HG03354 (cell line): ENCODE results near the gene SFMBT1.
A peak's percentile ranks its signal among the peaks of the same experiment; 100 is the strongest.

ENCODE experiments used
- ATAC-seq: cut with Tn5 transposase; IDR thresholded peaks from one replicate; pipeline ENCODE4 v1.9.1; 2021; ENCODE audit warnings: mild to moderate bottlenecking; ENCODE audit not compliant: unreplicated experiment, poor library complexity, severe bottlenecking

Gene SFMBT1

GRCh38 chr3:52895418-52895817, 150.5 kb downstream of the SFMBT1 start:
- ATAC-seq, result no peak

GRCh38 chr3:52894756-52895155, 151.1 kb downstream of the SFMBT1 start:
- ATAC-seq, result no peak

GRCh38 chr3:52893723-52894122, 152.2 kb downstream of the SFMBT1 start:
- ATAC-seq, result no peak

- no peak for ATAC-seq
These were observed 153.1 kb downstream of the SFMBT1 start for GRCh38 chr3:52892625-52893311.

GRCh38 chr3:52892290-52892624, 153.6 kb downstream of the SFMBT1 start:
- ATAC-seq, result no peak

- ATAC-seq, result no peak
These were observed 154.2 kb downstream of the SFMBT1 start for GRCh38 chr3:52891615-52892081.

GRCh38 chr3:52891164-52891563, 154.7 kb downstream of the SFMBT1 start:
- ATAC-seq, result no peak

- no peak for ATAC-seq
These were observed 155.1 kb downstream of the SFMBT1 start for GRCh38 chr3:52890735-52891134.

GRCh38 chr3:52889901-52890300, 156.0 kb downstream of the SFMBT1 start:
- ATAC-seq, result no peak

GRCh38 chr3:52887166-52887565, 158.7 kb downstream of the SFMBT1 start:
- no peak for ATAC-seq

- ATAC-seq, result no peak
These were observed 159.7 kb downstream of the SFMBT1 start for GRCh38 chr3:52886049-52886730.

GRCh38 chr3:52882377-52882776, 163.5 kb downstream of the SFMBT1 start:
- ATAC-seq, result no peak

GRCh38 chr3:52881871-52882270, 164.0 kb downstream of the SFMBT1 start:
- no peak for ATAC-seq

- peak; percentile 45 for ATAC-seq
These were observed 165.4 kb downstream of the SFMBT1 start for GRCh38 chr3:52880474-52880873.

- peak; percentile 19 for ATAC-seq
These were observed 165.8 kb downstream of the SFMBT1 start for GRCh38 chr3:52880047-52880446.

GRCh38 chr3:52879581-52879980, 166.3 kb downstream of the SFMBT1 start:
- ATAC-seq, result no peak

- ATAC-seq, result no peak
These were observed 166.8 kb downstream of the SFMBT1 start for GRCh38 chr3:52879090-52879489.

GRCh38 chr3:52877085-52877484, 168.8 kb downstream of the SFMBT1 start:
- ATAC-seq, result no peak

GRCh38 chr3:52874864-52875587, 170.8 kb downstream of the SFMBT1 start:
- no peak for ATAC-seq

- no peak for ATAC-seq
These were observed 171.6 kb downstream of the SFMBT1 start for GRCh38 chr3:52874160-52874701.
